CD4-positive, alpha-beta T cell (primary cell): Measurements from ENCODE around the gene LIN37. TPM values are rescaled to one million over a fixed set of nuclear protein-coding genes. Genes with fewer than 3 reads are reported as not detected.

Source experiments
- ATAC-seq: fragments of 200-7000 bp; cut with Tn5 transposase; one replicate; pipeline ENCODE4 v1.10.0; 2022; ENCODE audit warnings: mild to moderate bottlenecking; ENCODE audit not compliant: poor library complexity
- CTCF ChIA-PET: fragments of 350-600 bp; sonication (Branson Sonifier 250); formaldehyde crosslinking; loops from one replicate; lab custom pipeline; 2021; ENCODE audit warnings: antibody characterized with exemption, inconsistent platforms; lab: Charles Lee
- POLR2A ChIA-PET: fragments of 350-600 bp; sonication (Branson Sonifier 250); formaldehyde crosslinking; loops from one replicate; lab custom pipeline; 2021; ENCODE audit warnings: antibody characterized with exemption, inconsistent platforms; lab: Charles Lee
- DNase-seq, 14 experiments: peaks; one replicate each; pipeline ENCODE4 v3.0.0-alpha.2; 2013 to 2020; ENCODE audit warnings: mixed read lengths in 2 of 14
- H3K27ac ChIP-seq, 2 donors: one replicate each; pipeline versions ENCODE4 v1.5.1 to v1.7.0; 2013; ENCODE audit warnings: low read length in 2 of 2, low read depth in 1 of 2, mild to moderate bottlenecking in 1 of 2
- H3K27me3 ChIP-seq, 2 experiments: 1 replicate in 1 of 2; 2 replicates in 1 of 2; pipeline versions ENCODE4 v1.6.1 to v1.7.0; 2013; ENCODE audit warnings: low read length in 2 of 2, control low read depth in 1 of 2, mild to moderate bottlenecking in 1 of 2, moderate library complexity in 1 of 2; ENCODE audit not compliant: insufficient read depth in 2 of 2, control insufficient read depth in 1 of 2
- H3K36me3 ChIP-seq: one replicate; pipeline ENCODE4 v1.6.1; 2013; ENCODE audit warnings: low read length, control low read depth; ENCODE audit not compliant: insufficient read depth
- H3K4me1 ChIP-seq: one replicate; pipeline ENCODE4 v1.6.1; 2013; ENCODE audit warnings: low read length, control low read depth; ENCODE audit not compliant: insufficient read depth
- H3K4me3 ChIP-seq: one replicate; pipeline ENCODE4 v1.5.1; 2013; ENCODE audit warnings: mild to moderate bottlenecking, low read length, moderate library complexity
- H3K9me3 ChIP-seq, 2 experiments: 1 replicate in 1 of 2; 2 replicates in 1 of 2; pipeline versions ENCODE4 v1.6.1 to v1.7.0; 2013; ENCODE audit warnings: low read length in 2 of 2, mild to moderate bottlenecking in 2 of 2, control low read depth in 1 of 2, moderate library complexity in 1 of 2; ENCODE audit not compliant: control insufficient read depth in 1 of 2, insufficient read depth in 1 of 2
- H3K27ac Mint-ChIP-seq: one replicate; pipeline ENCODE4 v1.8.0; 2020; ENCODE audit warnings: mixed read lengths
- H3K27me3 Mint-ChIP-seq: one replicate; pipeline ENCODE4 v1.8.0; 2021; ENCODE audit warnings: mixed read lengths
- H3K36me3 Mint-ChIP-seq: one replicate; pipeline ENCODE4 v1.8.0; 2021; ENCODE audit warnings: low read depth, mixed read lengths
- H3K4me1 Mint-ChIP-seq: one replicate; pipeline ENCODE4 v1.8.0; 2021; ENCODE audit warnings: low read depth, mixed read lengths
- H3K4me3 Mint-ChIP-seq: one replicate; pipeline ENCODE4 v1.8.0; 2020; ENCODE audit warnings: mild to moderate bottlenecking, mixed read lengths
- H3K9me3 Mint-ChIP-seq: one replicate; pipeline ENCODE4 v1.8.0; 2020; ENCODE audit warnings: mixed read lengths
- CTCF ChIP-seq: fragments of 200-600 bp; IDR thresholded peaks from one replicate; pipeline ENCODE4 v1.8.0; 2022; ENCODE audit warnings: antibody characterized with exemption, mild to moderate bottlenecking
- intact Hi-C, 2 experiments: fragments of 100-400 bp; cut with DNase I in 1 of 2; cut with micrococcal nuclease in 1 of 2; formaldehyde crosslinking; loops; one replicate each; pipeline versions ENCODE4 v1.15.1 to v1.9.0; 2023 to 2025; cut with DNase I, micrococcal nuclease
- total RNA-seq, 174 experiments: library from RNA in 2 of 174; stranded (reverse) in 2 of 174; gene quantifications; one replicate each; pipeline ENCODE4 v1.2.3 and lab custom pipeline; 2021 to 2026

Gene LIN37
- total RNA-seq, 2 experiments from 2014 or later: 4.8 to 6.0 TPM

GRCh38 chr19:35733180-35734125 lies 14.9 kb upstream of the LIN37 start:
- H3K4me1 ChIP-seq: peaks cover 14% of the 10 kb centered on the region
- no peaks in the 10 kb centered on the region for H3K27me3 ChIP-seq
- Mint-ChIP-seq H3K27ac (peak overlapping the region; percentile 69), H3K4me3 (no peak overlapping the region), H3K27me3 (no peaks in the 10 kb centered on the region), H3K9me3 (no peaks in the 10 kb centered on the region), H3K36me3 (peaks cover 80% of the 10 kb centered on the region), H3K4me1 (peaks cover 26% of the 10 kb centered on the region)
- H3K4me3 ChIP-seq: no peak overlapping the region
- POLR2A ChIA-PET: interaction anchor here (1.2 kb wide), 1 partner anchor 12 kb away, joined by 4 read pairs; no protein-coding TSS in a partner anchor
- no peak overlapping the region for H3K27ac ChIP-seq
- peaks cover 90% of the 10 kb centered on the region for H3K36me3 ChIP-seq
- intact Hi-C loops: no loop called here
- ATAC-seq (no peak), DNase-seq (no peak)
- no peaks in the 10 kb centered on the region for H3K9me3 ChIP-seq
- CTCF ChIA-PET: no interaction called here
- TF ChIP-seq CTCF: no peak

DNA sequence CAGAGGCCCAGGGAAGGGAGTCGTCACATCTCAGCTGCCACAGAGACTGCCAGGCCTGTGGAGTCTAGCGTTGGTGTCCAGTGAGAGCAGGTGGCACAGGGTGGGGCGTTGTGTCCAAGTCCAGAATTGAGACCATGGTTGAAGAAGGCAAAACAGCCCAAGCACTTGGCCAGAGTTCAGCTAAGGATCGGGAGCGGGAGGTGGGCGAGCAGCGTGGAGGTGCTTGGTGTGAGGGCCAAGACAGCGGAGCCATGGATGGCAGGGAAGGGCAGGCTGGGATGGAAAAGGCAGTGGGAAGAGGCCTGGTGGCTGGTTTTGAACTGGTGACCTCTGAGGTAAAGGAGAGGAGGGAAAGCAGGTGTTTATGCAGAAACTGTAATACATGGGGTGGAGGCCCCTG lies 14.1 kb upstream of the LIN37 start:
- Histone ChIP-seq H3K4me3 (no peak overlapping the region), H3K9me3 (no peaks in the 10 kb centered on the region), H3K36me3 (peaks cover 90% of the 10 kb centered on the region), H3K4me1 (peaks cover 15% of the 10 kb centered on the region), H3K27ac (no peak overlapping the region), H3K27me3 (no peaks in the 10 kb centered on the region)
- POLR2A ChIA-PET: interaction anchor here (1.2 to 2.1 kb wide), 2 partner anchors 10 to 13 kb away, joined by 4 to 7 read pairs; no protein-coding TSS in a partner anchor
- Mint-ChIP-seq H3K27ac (peak overlapping the region; percentile 69), H3K4me1 (peaks cover 29% of the 10 kb centered on the region), H3K27me3 (no peaks in the 10 kb centered on the region), H3K9me3 (no peaks in the 10 kb centered on the region), H3K4me3 (no peak overlapping the region), H3K36me3 (peaks cover 77% of the 10 kb centered on the region)
- intact Hi-C loops: no loop called here
- no peak for DNase-seq
- no peak for TF ChIP-seq CTCF
- no peak for ATAC-seq
- CTCF ChIA-PET: no interaction called here

DNA sequence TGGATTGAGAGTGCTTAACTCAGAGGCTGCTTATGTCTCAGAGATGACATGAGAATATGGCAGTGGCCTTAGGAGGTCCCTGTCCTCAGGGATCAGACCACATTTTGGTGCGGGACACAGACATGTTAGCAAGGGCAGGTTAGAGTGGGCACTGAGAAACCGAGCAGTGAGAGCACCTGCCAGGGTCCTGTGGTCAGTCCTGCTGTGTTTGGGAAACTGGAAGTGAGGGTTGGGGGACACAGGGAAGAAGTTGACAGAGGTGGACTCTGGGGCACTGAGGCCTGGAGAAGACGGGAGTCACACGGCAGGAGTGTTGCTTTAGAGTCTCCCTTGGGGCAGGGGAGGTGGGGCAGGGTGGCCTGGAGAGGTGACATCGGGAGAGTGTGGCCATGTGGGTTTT lies 13.5 kb upstream of the LIN37 start:
- ATAC-seq (no peak), DNase-seq (no peak)
- Mint-ChIP-seq H3K36me3 (peaks cover 71% of the 10 kb centered on the region), H3K27ac (peak overlapping the region; percentile 69), H3K9me3 (no peaks in the 10 kb centered on the region), H3K27me3 (no peaks in the 10 kb centered on the region), H3K4me1 (peaks cover 29% of the 10 kb centered on the region), H3K4me3 (peak overlapping the region; percentile 20)
- ChIA-PET POLR2A (interaction anchor here (1.2 to 2.1 kb wide), 2 partner anchors 9 to 13 kb away, joined by 4 to 7 read pairs; no protein-coding TSS in a partner anchor), CTCF (no interaction called here)
- no peak for TF ChIP-seq CTCF
- no peak overlapping the region for H3K4me3 ChIP-seq
- no peaks in the 10 kb centered on the region for H3K9me3 ChIP-seq
- H3K36me3 ChIP-seq: peaks cover 84% of the 10 kb centered on the region
- no peaks in the 10 kb centered on the region for H3K27me3 ChIP-seq
- no peak overlapping the region for H3K27ac ChIP-seq
- H3K4me1 ChIP-seq: peaks cover 21% of the 10 kb centered on the region
- intact Hi-C loops: no loop called here
